Activated naive CD4-positive, alpha-beta T cell treated with anti-CD3 and anti-CD28 coated beads, Interleukin-2, amount 50 U/mL, for 24 hours (primary cell): ENCODE data around the gene GABPB2.
"Not testable (repeated sequence)": the region's sequence is repeated elsewhere in the genome, so short reads cannot be mapped to it uniquely, and the experiment has no call there.

Source experiments
- H3K27ac Mint-ChIP-seq: one replicate; pipeline ENCODE4 v1.8.0; 2021; ENCODE audit warnings: mild to moderate bottlenecking, mixed read lengths
- H3K27me3 Mint-ChIP-seq: one replicate; pipeline ENCODE4 v1.8.0; 2021; ENCODE audit warnings: mixed read lengths
- H3K36me3 Mint-ChIP-seq: one replicate; pipeline ENCODE4 v1.8.0; 2021; ENCODE audit warnings: mixed read lengths
- H3K4me1 Mint-ChIP-seq: one replicate; pipeline ENCODE4 v1.8.0; 2021; ENCODE audit warnings: mixed read lengths
- H3K4me3 Mint-ChIP-seq: one replicate; pipeline ENCODE4 v1.8.0; 2021; ENCODE audit warnings: mild to moderate bottlenecking, mixed read lengths
- H3K9me3 Mint-ChIP-seq: one replicate; pipeline ENCODE4 v1.8.0; 2021; ENCODE audit warnings: mixed read lengths

GABPB2 gene

DNA sequence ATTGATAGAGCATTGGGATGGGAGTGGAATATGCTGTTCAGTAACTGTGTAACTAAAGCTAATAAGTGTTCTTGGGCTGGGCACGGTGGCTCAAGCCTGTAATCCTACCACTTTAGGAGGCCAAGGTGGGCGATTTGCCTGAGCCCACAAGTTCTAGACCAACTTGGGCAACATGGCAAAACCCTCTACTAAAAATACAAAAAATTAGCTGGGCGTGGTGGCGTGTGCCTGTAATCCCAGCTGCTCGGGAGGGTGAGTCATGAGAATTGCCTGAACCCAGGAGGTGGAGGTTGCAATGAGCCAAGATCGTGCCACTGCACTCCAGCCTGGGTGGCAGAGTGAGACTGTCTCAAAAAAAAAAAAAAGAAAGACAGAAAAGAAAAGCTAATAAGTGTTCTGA lies 26.9 kb downstream of the GABPB2 start:
- not testable (repeated sequence) for H3K4me1 Mint-ChIP-seq, H3K4me3 Mint-ChIP-seq, H3K36me3 Mint-ChIP-seq, H3K27ac Mint-ChIP-seq, H3K9me3 Mint-ChIP-seq, H3K27me3 Mint-ChIP-seq

GRCh38 chr1:151098126-151098525 lies 27.6 kb downstream of the GABPB2 start:
- H3K27me3 Mint-ChIP-seq = no peaks in the 10 kb centered on the region

GRCh38 chr1:151104630-151105029 lies 34.1 kb downstream of the GABPB2 start:
- H3K27me3 Mint-ChIP-seq = no peaks in the 10 kb centered on the region
- H3K4me3 Mint-ChIP-seq = no peak overlapping the region
- peaks cover 7% of the 10 kb centered on the region for H3K36me3 Mint-ChIP-seq
- H3K27ac Mint-ChIP-seq = no peak overlapping the region
- H3K9me3 Mint-ChIP-seq = no peaks in the 10 kb centered on the region
- no peaks in the 10 kb centered on the region for H3K4me1 Mint-ChIP-seq

More at GRCh38 chr1:151098126-151098525, 27.6 kb downstream of the GABPB2 start:
- no peaks in the 10 kb centered on the region for H3K9me3 Mint-ChIP-seq
- H3K27ac Mint-ChIP-seq = no peak overlapping the region
- peaks cover 2% of the 10 kb centered on the region for H3K36me3 Mint-ChIP-seq
- no peak overlapping the region for H3K4me3 Mint-ChIP-seq
- no peaks in the 10 kb centered on the region for H3K4me1 Mint-ChIP-seq

DNA sequence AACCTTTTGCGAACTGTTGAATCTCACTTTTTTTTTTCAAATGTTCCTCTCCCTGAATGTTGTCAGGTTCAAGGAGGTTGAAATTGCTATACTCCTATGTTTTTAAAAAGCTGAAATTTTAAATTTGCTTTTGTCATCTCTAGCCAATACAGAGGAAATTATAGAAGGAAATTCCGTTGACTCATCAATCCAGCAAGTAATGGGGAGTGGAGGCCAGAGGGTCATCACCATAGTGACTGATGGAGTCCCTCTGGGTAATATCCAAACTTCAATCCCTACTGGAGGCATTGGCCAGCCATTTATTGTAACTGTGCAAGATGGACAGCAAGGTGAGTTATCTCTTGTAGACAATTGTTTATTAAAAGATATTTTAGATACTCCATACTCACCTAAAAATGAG lies 36.3 kb downstream of the GABPB2 start:
- H3K4me1 Mint-ChIP-seq = no peaks in the 10 kb centered on the region
- no peak overlapping the region for H3K4me3 Mint-ChIP-seq
- H3K27ac Mint-ChIP-seq = no peak overlapping the region
- H3K27me3 Mint-ChIP-seq = no peaks in the 10 kb centered on the region
- no peaks in the 10 kb centered on the region for H3K9me3 Mint-ChIP-seq
- peaks cover 7% of the 10 kb centered on the region for H3K36me3 Mint-ChIP-seq

GRCh38 chr1:151108331-151108730 lies 37.8 kb downstream of the GABPB2 start:
- H3K36me3 Mint-ChIP-seq = peaks cover 7% of the 10 kb centered on the region
- no peaks in the 10 kb centered on the region for H3K27me3 Mint-ChIP-seq
- H3K27ac Mint-ChIP-seq = no peak overlapping the region
- H3K4me3 Mint-ChIP-seq = no peak overlapping the region
- H3K9me3 Mint-ChIP-seq = no peaks in the 10 kb centered on the region
- H3K4me1 Mint-ChIP-seq = no peaks in the 10 kb centered on the region

GRCh38 chr1:151113877-151114276 lies 43.3 kb downstream of the GABPB2 start:
- Mint-ChIP-seq H3K27ac (no peak overlapping the region), H3K9me3 (no peaks in the 10 kb centered on the region), H3K36me3 (peaks cover 5% of the 10 kb centered on the region), H3K27me3 (no peaks in the 10 kb centered on the region), H3K4me3 (no peak overlapping the region), H3K4me1 (no peaks in the 10 kb centered on the region)

GRCh38 chr1:151124763-151125403 lies 54.3 kb downstream of the GABPB2 start:
- no peak overlapping the region for H3K4me3 Mint-ChIP-seq
- peaks cover 2% of the 10 kb centered on the region for H3K36me3 Mint-ChIP-seq
- no peaks in the 10 kb centered on the region for H3K9me3 Mint-ChIP-seq
- H3K27ac Mint-ChIP-seq = no peak overlapping the region
- no peaks in the 10 kb centered on the region for H3K27me3 Mint-ChIP-seq
- H3K4me1 Mint-ChIP-seq = no peaks in the 10 kb centered on the region

GRCh38 chr1:151128800-151129199 lies 58.2 kb downstream of the GABPB2 start:
- peaks cover 8% of the 10 kb centered on the region for H3K4me1 Mint-ChIP-seq
- H3K36me3 Mint-ChIP-seq = no peaks in the 10 kb centered on the region
- no peaks in the 10 kb centered on the region for H3K9me3 Mint-ChIP-seq
- no peak overlapping the region for H3K27ac Mint-ChIP-seq
- no peak overlapping the region for H3K4me3 Mint-ChIP-seq
- no peaks in the 10 kb centered on the region for H3K27me3 Mint-ChIP-seq

- Mint-ChIP-seq H3K27ac (peak overlapping the region; percentile 83), H3K36me3 (no peaks in the 10 kb centered on the region), H3K4me1 (peaks cover 8% of the 10 kb centered on the region), H3K4me3 (peak overlapping the region; percentile 85), H3K27me3 (no peaks in the 10 kb centered on the region), H3K9me3 (no peaks in the 10 kb centered on the region)
These were observed 60.5 kb downstream of the GABPB2 start for GRCh38 chr1:151130987-151131586.

- no peaks in the 10 kb centered on the region for H3K27me3 Mint-ChIP-seq
- no peak overlapping the region for H3K27ac Mint-ChIP-seq
- peak overlapping the region; percentile 85 for H3K4me3 Mint-ChIP-seq
- peaks cover 8% of the 10 kb centered on the region for H3K4me1 Mint-ChIP-seq
- H3K9me3 Mint-ChIP-seq = no peaks in the 10 kb centered on the region
- H3K36me3 Mint-ChIP-seq = peaks cover 1% of the 10 kb centered on the region
These were observed 61.3 kb downstream of the GABPB2 start for GRCh38 chr1:151131701-151132334.

- no peaks in the 10 kb centered on the region for H3K27me3 Mint-ChIP-seq
- H3K36me3 Mint-ChIP-seq = peaks cover 1% of the 10 kb centered on the region
- H3K4me1 Mint-ChIP-seq = peaks cover 8% of the 10 kb centered on the region
- H3K9me3 Mint-ChIP-seq = no peaks in the 10 kb centered on the region
- no peak overlapping the region for H3K27ac Mint-ChIP-seq
- no peak overlapping the region for H3K4me3 Mint-ChIP-seq
These were observed 61.9 kb downstream of the GABPB2 start for GRCh38 chr1:151132335-151133017.

GRCh38 chr1:151133018-151133806 lies 62.7 kb downstream of the GABPB2 start:
- peaks cover 1% of the 10 kb centered on the region for H3K36me3 Mint-ChIP-seq
- no peak overlapping the region for H3K4me3 Mint-ChIP-seq
- peaks cover 8% of the 10 kb centered on the region for H3K4me1 Mint-ChIP-seq
- no peak overlapping the region for H3K27ac Mint-ChIP-seq
- no peaks in the 10 kb centered on the region for H3K9me3 Mint-ChIP-seq
- no peaks in the 10 kb centered on the region for H3K27me3 Mint-ChIP-seq

GRCh38 chr1:151134396-151134795 lies 63.8 kb downstream of the GABPB2 start:
- Mint-ChIP-seq H3K36me3 (peaks cover 1% of the 10 kb centered on the region), H3K4me1 (peaks cover 8% of the 10 kb centered on the region), H3K4me3 (no peak overlapping the region), H3K27ac (peak overlapping the region; percentile 32), H3K27me3 (no peaks in the 10 kb centered on the region), H3K9me3 (no peaks in the 10 kb centered on the region)

- no peak overlapping the region for H3K4me3 Mint-ChIP-seq
- H3K9me3 Mint-ChIP-seq = no peaks in the 10 kb centered on the region
- no peaks in the 10 kb centered on the region for H3K27me3 Mint-ChIP-seq
- peaks cover 1% of the 10 kb centered on the region for H3K36me3 Mint-ChIP-seq
- peaks cover 8% of the 10 kb centered on the region for H3K4me1 Mint-ChIP-seq
- H3K27ac Mint-ChIP-seq = no peak overlapping the region
These were observed 64.4 kb downstream of the GABPB2 start for GRCh38 chr1:151134991-151135390.
